Vagina (tissue), 2 donors: Measurements from ENCODE around the gene PIM1. TPM values are rescaled to one million over a fixed set of nuclear protein-coding genes. Genes with fewer than 3 reads are reported as not detected.

Experiments
- DNase-seq, 2 donors: peaks; one replicate each; pipeline ENCODE4 v3.0.0-alpha.2; 2017; ENCODE audit errors: extremely low spot score in 2 of 2
- H3K27ac ChIP-seq: fragments of 200-600 bp; sonication (generic); one replicate; pipeline ENCODE4 v1.5.1; 2019
- H3K27me3 ChIP-seq: fragments of 200-600 bp; sonication (generic); one replicate; pipeline ENCODE4 v1.5.1; 2019
- H3K36me3 ChIP-seq, 2 donors: fragments of 200-600 bp; sonication (generic); one replicate each; pipeline ENCODE4 v1.5.1; 2017 to 2019
- H3K4me1 ChIP-seq: fragments of 200-600 bp; sonication (generic); one replicate; pipeline ENCODE4 v1.5.1; 2019
- H3K4me3 ChIP-seq, 2 donors: fragments of 200-600 bp; sonication (generic); 1 replicate in 1 of 2; 2 replicates in 1 of 2; pipeline ENCODE4 v1.5.1; 2016 to 2019
- H3K9me3 ChIP-seq: fragments of 200-600 bp; sonication (generic); one replicate; pipeline ENCODE4 v1.5.1; 2019
- CTCF ChIP-seq, 3 experiments: fragments of 450-650 bp in 2 of 3; fragments of 200-600 bp in 1 of 3; sonication (generic) in 1 of 3; IDR thresholded peaks; one replicate each; pipeline ENCODE4 v1.5.1; 2017 to 2019; ENCODE audit warnings: antibody characterized with exemption in 3 of 3, mild to moderate bottlenecking in 2 of 3, moderate library complexity in 2 of 3
- POLR2A ChIP-seq, 2 donors: fragments of 450-650 bp; IDR thresholded peaks; one replicate each; pipeline ENCODE4 v1.6.1; 2017; ENCODE audit warnings: antibody characterized with exemption in 2 of 2, mild to moderate bottlenecking in 2 of 2, moderate library complexity in 2 of 2
- POLR2AphosphoS5 ChIP-seq, 2 donors: sonication (generic); formaldehyde crosslinking; IDR thresholded peaks; one replicate each; pipeline ENCODE4 v1.9.0; 2017; ENCODE audit warnings: antibody characterized with exemption in 2 of 2, mild to moderate bottlenecking in 2 of 2, low read depth in 1 of 2; ENCODE audit not compliant: insufficient read depth in 1 of 2
- intact Hi-C: fragments of 100-400 bp; cut with DNase I; formaldehyde crosslinking; loops from one replicate; pipeline ENCODE4 v1.15.1; 2023
- total RNA-seq: library from RNA; depleted of rRNA; stranded (reverse); fragments of >200 nt; gene quantifications from one replicate; pipeline ENCODE4 v1.2.3, GENCODE V29; 2016

Gene PIM1
- total RNA-seq, 1 donor from 2014 or later: 74.2 TPM

GRCh38 chr6:37129566-37129965 is 40.4 kb upstream of the PIM1 start:
- no peak overlapping the region for H3K27ac ChIP-seq

GRCh38 chr6:37130704-37131103 is 39.2 kb upstream of the PIM1 start:
- no peak for DNase-seq
- TF ChIP-seq CTCF (IDR thresholded peaks at IDR 0.05) (no peak), POLR2AphosphoS5 (IDR thresholded peaks at IDR 0.05; ENCODE audit: insufficient read depth in 1 of 2, low read depth in 1 of 2) (no peak), POLR2A (IDR thresholded peaks at IDR 0.05) (no peak)
- H3K27me3 ChIP-seq: no peaks in the 10 kb centered on the region
- H3K4me1 ChIP-seq: peaks cover 40% of the 10 kb centered on the region
- H3K9me3 ChIP-seq: no peaks in the 10 kb centered on the region
- intact Hi-C loops: loop anchor here (5.0 kb wide), 1 partner anchor 42 kb away; the partner anchor contains the start of gene PIM1
- H3K4me3 ChIP-seq: no peak overlapping the region
- peak overlapping the region; percentile 74 for H3K27ac ChIP-seq
- H3K36me3 ChIP-seq: no peaks in the 10 kb centered on the region

More at GRCh38 chr6:37129566-37129965, 40.4 kb upstream of the PIM1 start:
- TF ChIP-seq CTCF (IDR thresholded peaks at IDR 0.05) (no peak), POLR2AphosphoS5 (IDR thresholded peaks at IDR 0.05; ENCODE audit: insufficient read depth in 1 of 2, low read depth in 1 of 2) (no peak), POLR2A (IDR thresholded peaks at IDR 0.05) (no peak)
- Histone ChIP-seq H3K4me3 (no peak overlapping the region), H3K36me3 (no peaks in the 10 kb centered on the region), H3K27me3 (no peaks in the 10 kb centered on the region), H3K4me1 (peaks cover 32% of the 10 kb centered on the region), H3K9me3 (no peaks in the 10 kb centered on the region)
- intact Hi-C loops: loop anchor here (10.0 kb wide), 1 partner anchor 605 kb away; no protein-coding TSS in a partner anchor
- DNase-seq: no peak

GRCh38 chr6:37131104-37131959 is 38.6 kb upstream of the PIM1 start:
- TF ChIP-seq CTCF (IDR thresholded peaks at IDR 0.05) (no peak), POLR2A (IDR thresholded peaks at IDR 0.05) (no peak), POLR2AphosphoS5 (IDR thresholded peaks at IDR 0.05; ENCODE audit: insufficient read depth in 1 of 2, low read depth in 1 of 2) (peak; percentile 59 to 69)
- H3K9me3 ChIP-seq: no peaks in the 10 kb centered on the region
- DNase-seq: no peak
- H3K27ac ChIP-seq: peak overlapping the region; percentile 74
- no peaks in the 10 kb centered on the region for H3K36me3 ChIP-seq
- H3K4me3 ChIP-seq: no peak overlapping the region
- H3K27me3 ChIP-seq: no peaks in the 10 kb centered on the region
- intact Hi-C loops: loop anchor here (5.0 kb wide), 1 partner anchor 41 kb away; the partner anchor contains the start of gene PIM1
- peaks cover 40% of the 10 kb centered on the region for H3K4me1 ChIP-seq

- intact Hi-C loops: loop anchor here (5.0 kb wide), 1 partner anchor 40 kb away; the partner anchor contains the start of gene PIM1
- Histone ChIP-seq H3K27ac (peak overlapping the region; percentile 74), H3K4me3 (no peak overlapping the region), H3K27me3 (no peaks in the 10 kb centered on the region), H3K4me1 (peaks cover 43% of the 10 kb centered on the region), H3K9me3 (no peaks in the 10 kb centered on the region), H3K36me3 (no peaks in the 10 kb centered on the region)
- TF ChIP-seq CTCF (IDR thresholded peaks at IDR 0.05): no peak
- TF ChIP-seq POLR2A (IDR thresholded peaks at IDR 0.05): no peak
- no peak for TF ChIP-seq POLR2AphosphoS5 (IDR thresholded peaks at IDR 0.05; ENCODE audit: insufficient read depth in 1 of 2, low read depth in 1 of 2)
- DNase-seq: no peak
Observed at GRCh38 chr6:37131960-37132253, 38.0 kb upstream of the PIM1 start.

GRCh38 chr6:37134036-37134395 is 35.9 kb upstream of the PIM1 start:
- H3K9me3 ChIP-seq: no peaks in the 10 kb centered on the region
- no peaks in the 10 kb centered on the region for H3K27me3 ChIP-seq
- no peak for TF ChIP-seq POLR2AphosphoS5 (IDR thresholded peaks at IDR 0.05; ENCODE audit: insufficient read depth in 1 of 2, low read depth in 1 of 2)
- no peak for TF ChIP-seq POLR2A (IDR thresholded peaks at IDR 0.05)
- no peak for TF ChIP-seq CTCF (IDR thresholded peaks at IDR 0.05)
- DNase-seq: no peak
- peaks cover 55% of the 10 kb centered on the region for H3K4me1 ChIP-seq
- no peak overlapping the region for H3K4me3 ChIP-seq
- intact Hi-C loops: loop anchor here (5.0 kb wide), 1 partner anchor 38 kb away; the partner anchor contains the start of gene PIM1
- H3K27ac ChIP-seq: peak overlapping the region; percentile 69
- no peaks in the 10 kb centered on the region for H3K36me3 ChIP-seq
